GM12874 (cell line): ENCODE measurements around the gene LDLRAD4.

Experiments
- CTCF ChIP-seq: IDR thresholded peaks from 2 replicates; pipeline ENCODE4 v1.5.1; 2011; ENCODE audit warnings: low read depth, mild to moderate bottlenecking, control low read depth, low read length, moderate library complexity; ENCODE audit not compliant: insufficient read depth

LDLRAD4 gene

GRCh38 chr18:13179566-13180113 lies 38.9 kb upstream of the LDLRAD4 start:
- TF ChIP-seq CTCF = no peak

DNA sequence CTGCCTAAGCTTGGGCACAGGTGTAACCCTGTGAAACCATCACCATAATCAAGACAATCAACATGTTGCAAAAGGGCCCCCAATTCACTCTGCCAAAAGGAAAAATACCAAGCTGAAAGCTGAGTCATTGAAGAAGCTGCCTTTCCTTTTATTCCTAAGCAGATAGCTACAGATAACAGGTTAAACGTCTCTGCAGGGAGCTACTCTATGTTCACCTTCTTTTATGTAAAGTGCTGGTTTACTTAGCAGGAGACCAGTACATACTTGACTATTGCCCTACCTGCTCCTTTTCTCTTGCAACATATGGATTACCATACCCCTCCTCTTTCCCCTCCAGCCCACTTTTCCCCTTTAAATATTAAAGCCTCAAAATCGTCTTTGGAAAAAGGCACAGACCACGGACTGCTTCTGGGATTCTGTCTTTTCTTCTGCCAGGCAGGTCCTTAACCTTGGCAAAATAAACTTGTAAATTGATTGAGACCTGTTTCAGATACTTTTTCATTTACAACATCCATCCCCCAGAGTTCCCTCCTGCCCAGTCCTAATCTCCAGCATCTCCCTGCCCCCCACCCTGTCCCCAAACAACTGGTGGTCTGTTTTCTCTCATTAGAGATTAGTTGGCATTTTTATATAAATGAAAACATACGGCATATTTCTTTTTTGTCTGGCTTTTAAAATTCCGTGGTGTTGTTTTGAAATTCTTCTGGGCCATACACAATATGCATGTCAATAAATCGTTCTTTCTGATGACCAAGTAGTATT lies 37.8 kb upstream of the LDLRAD4 start:
- TF ChIP-seq CTCF = no peak

DNA sequence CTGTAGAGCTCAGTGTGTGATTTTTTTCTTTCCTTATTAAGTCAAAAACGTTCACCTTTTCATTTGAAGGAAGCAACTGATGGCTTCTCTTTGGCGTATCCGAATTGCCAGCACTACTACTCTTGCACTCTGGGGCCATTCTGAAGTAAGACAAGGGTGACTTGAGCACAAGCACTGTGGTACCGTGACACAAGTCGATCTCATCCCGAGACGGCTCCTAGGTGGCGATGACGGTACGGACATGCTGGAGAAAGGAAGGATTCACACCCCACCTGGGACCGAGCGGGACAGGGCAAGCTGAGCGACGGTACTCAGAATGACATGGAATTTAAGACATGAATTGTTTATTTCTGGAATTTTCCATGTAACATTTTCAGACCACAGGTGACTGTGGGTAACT lies 36.8 kb upstream of the LDLRAD4 start:
- no peak for TF ChIP-seq CTCF

GRCh38 chr18:13183359-13183758 lies 35.2 kb upstream of the LDLRAD4 start:
- TF ChIP-seq CTCF = no peak

GRCh38 chr18:13183790-13184189 lies 34.8 kb upstream of the LDLRAD4 start:
- no peak for TF ChIP-seq CTCF

DNA sequence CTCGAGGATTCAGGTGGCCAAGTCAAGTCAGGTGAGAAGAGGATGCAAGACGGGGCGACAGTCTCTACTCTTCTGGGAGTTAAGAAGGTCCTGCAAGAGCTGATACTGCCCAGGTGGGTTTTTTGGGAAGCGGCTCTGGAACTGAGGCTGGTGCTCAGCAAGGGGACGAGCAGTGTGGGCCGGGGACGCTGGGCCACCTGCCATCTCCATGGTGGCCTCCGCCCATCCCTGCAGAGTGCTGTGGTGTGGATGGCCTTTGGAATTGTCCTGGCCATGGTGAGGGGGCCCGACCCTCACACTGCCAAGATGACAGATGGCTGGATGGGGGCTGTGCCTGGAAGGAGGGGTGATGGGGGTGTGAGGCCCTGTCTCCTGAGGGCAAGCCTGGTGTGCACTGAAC lies 34.2 kb upstream of the LDLRAD4 start:
- TF ChIP-seq CTCF = no peak

DNA sequence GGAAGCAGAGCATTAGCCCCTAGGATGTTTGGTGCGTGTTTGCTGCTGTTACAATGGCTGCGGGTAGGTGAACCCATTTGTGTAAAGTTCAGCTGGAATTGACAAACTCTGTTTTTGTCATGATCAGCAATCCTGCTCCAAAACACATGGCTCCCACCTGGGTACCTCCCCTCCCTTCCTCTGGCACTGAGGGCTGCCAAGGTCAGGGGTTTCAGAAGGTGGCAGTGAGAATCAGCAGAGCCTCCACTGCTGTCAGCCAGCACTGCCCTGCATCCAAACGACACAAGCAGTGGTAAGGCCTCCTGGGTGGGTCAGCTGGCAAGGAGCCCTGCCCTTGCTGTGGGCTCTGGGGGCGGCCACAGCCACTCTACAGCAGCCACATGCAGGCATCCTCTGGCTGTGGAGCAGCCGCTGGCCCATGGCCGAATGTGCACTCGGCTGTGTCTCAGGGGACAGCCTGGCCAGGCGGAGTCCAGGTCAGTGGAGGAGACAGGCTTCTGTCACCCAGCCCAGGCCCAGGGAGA lies 32.8 kb upstream of the LDLRAD4 start:
- no peak for TF ChIP-seq CTCF
